ENCODE results near the gene ELMO2. TPM values are rescaled to one million over a fixed set of nuclear protein-coding genes. Genes with fewer than 3 reads are reported as not detected.

ELMO2 gene
- total RNA-seq, 1 donor from 2014 or later: 50.2 TPM

GRCh38 chr20:46333161-46333991 lies 73.0 kb downstream of the ELMO2 start:
- DNase-seq (ENCODE audit: low read depth): no peak
- H3K4me3 ChIP-seq (ENCODE audit: low read depth, low read length): no peak overlapping the region
- no peaks in the 10 kb centered on the region for H3K36me3 ChIP-seq (ENCODE audit: control insufficient read depth, insufficient read depth, low read length)
- TF ChIP-seq, protein P1, sequence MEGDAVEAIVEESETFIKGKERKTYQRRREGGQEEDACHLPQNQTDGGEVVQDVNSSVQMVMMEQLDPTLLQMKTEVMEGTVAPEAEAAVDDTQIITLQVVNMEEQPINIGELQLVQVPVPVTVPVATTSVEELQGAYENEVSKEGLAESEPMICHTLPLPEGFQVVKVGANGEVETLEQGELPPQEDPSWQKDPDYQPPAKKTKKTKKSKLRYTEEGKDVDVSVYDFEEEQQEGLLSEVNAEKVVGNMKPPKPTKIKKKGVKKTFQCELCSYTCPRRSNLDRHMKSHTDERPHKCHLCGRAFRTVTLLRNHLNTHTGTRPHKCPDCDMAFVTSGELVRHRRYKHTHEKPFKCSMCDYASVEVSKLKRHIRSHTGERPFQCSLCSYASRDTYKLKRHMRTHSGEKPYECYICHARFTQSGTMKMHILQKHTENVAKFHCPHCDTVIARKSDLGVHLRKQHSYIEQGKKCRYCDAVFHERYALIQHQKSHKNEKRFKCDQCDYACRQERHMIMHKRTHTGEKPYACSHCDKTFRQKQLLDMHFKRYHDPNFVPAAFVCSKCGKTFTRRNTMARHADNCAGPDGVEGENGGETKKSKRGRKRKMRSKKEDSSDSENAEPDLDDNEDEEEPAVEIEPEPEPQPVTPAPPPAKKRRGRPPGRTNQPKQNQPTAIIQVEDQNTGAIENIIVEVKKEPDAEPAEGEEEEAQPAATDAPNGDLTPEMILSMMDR (IDR thresholded peaks at IDR 0.05; ENCODE audit: insufficient read depth, low read length, poor library complexity, severe bottlenecking): no peak
- peaks cover 66% of the 10 kb centered on the region for H3K27me3 ChIP-seq (ENCODE audit: control insufficient read depth, insufficient read depth, low read length)

DNA sequence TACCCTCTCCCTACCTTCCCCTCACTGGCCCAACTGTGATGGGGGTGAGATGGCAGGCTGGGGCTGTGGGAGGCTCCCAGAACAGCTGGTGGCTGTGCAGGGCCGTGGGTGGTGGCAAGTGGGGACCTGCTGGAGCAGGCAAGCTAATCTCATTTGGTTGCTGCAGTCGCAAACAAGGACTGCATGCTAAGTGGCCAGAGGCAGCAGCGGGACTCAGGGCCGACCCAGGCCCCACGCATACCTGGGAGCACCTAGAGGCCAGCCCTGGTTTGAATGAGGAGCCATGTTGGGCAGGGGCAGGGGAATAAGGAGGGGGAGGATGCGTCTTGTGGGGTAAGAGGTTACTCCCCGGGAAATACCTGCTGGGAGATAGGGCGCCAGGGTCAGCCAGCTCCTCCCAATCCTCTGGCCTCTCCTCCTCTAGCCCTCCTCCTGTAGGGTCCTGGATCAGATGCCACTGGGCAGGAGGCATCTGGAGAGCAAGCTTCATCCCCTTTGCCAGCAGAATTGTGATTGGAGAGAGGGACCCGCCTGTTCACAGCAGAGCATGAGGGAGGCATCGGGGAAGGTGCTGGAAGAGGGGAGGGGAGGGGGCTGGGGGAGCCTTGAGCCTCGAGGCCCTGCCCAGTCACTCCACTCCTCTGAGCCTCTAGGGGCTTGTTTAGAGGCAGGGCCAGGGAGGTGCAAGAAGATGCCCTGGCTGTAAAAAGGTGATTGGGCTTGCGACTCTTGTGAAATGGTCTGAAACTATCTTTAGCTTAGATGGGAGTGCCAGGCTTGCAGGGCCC lies 73.8 kb downstream of the ELMO2 start:
- Histone ChIP-seq H3K4me3 (ENCODE audit: low read depth, low read length) (no peak overlapping the region), H3K27me3 (ENCODE audit: control insufficient read depth, insufficient read depth, low read length) (peaks cover 64% of the 10 kb centered on the region), H3K36me3 (ENCODE audit: control insufficient read depth, insufficient read depth, low read length) (no peaks in the 10 kb centered on the region)
- TF ChIP-seq, protein P1 (IDR thresholded peaks at IDR 0.05; ENCODE audit: insufficient read depth, low read length, poor library complexity, severe bottlenecking): no peak
- DNase-seq (ENCODE audit: low read depth): no peak

- H3K36me3 ChIP-seq (ENCODE audit: control insufficient read depth, insufficient read depth, low read length): no peaks in the 10 kb centered on the region
- TF ChIP-seq, protein P1 (IDR thresholded peaks at IDR 0.05; ENCODE audit: insufficient read depth, low read length, poor library complexity, severe bottlenecking): no peak
- DNase-seq (ENCODE audit: low read depth): no peak
- peaks cover 62% of the 10 kb centered on the region for H3K27me3 ChIP-seq (ENCODE audit: control insufficient read depth, insufficient read depth, low read length)
- no peak overlapping the region for H3K4me3 ChIP-seq (ENCODE audit: low read depth, low read length)
These were observed 74.6 kb downstream of the ELMO2 start for GRCh38 chr20:46331611-46332361.

GRCh38 chr20:46330831-46331371 lies 75.5 kb downstream of the ELMO2 start:
- Histone ChIP-seq H3K36me3 (ENCODE audit: control insufficient read depth, insufficient read depth, low read length) (no peaks in the 10 kb centered on the region), H3K4me3 (ENCODE audit: low read depth, low read length) (no peak overlapping the region), H3K27me3 (ENCODE audit: control insufficient read depth, insufficient read depth, low read length) (peaks cover 66% of the 10 kb centered on the region)
- TF ChIP-seq, protein P1 (IDR thresholded peaks at IDR 0.05; ENCODE audit: insufficient read depth, low read length, poor library complexity, severe bottlenecking): no peak
- DNase-seq (ENCODE audit: low read depth): no peak

DNA sequence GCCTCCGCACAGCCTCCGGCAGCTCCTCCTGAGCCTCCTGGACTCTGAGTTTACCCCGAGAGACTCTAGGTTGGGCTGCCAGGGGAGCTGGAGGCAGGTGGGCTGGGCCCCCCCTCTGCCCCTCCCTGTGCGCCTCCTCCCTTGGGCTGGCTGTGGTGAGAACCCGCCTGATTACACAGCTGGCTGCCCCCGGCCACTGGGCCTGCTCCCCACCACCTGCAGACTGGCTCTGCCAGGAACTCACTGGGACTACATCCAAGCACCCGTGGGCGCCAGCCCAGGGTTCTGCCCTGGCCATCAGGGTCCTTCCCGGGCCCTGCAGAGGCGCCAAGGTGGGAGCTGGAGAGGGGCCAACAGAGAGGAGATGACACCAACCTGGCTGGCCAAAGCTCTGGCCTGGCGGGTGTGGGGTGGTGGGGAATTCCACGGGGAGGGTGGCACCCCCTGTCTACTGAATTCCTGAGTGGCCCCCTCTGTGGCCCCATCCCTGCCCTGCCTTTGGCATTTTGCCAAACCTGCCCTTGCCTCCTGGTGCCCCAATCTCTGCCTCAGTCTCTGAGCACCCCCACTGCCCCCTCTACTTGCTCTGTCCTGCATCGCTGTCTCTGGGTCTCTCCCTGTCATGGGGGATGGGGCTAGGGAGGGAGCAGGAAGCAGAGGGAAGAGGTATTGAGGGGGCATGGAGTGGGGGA lies 76.2 kb downstream of the ELMO2 start:
- DNase-seq (ENCODE audit: low read depth): no peak
- H3K27me3 ChIP-seq (ENCODE audit: control insufficient read depth, insufficient read depth, low read length): peaks cover 68% of the 10 kb centered on the region
- TF ChIP-seq, protein P1 (IDR thresholded peaks at IDR 0.05; ENCODE audit: insufficient read depth, low read length, poor library complexity, severe bottlenecking): no peak
- H3K36me3 ChIP-seq (ENCODE audit: control insufficient read depth, insufficient read depth, low read length): no peaks in the 10 kb centered on the region
- H3K4me3 ChIP-seq (ENCODE audit: low read depth, low read length): no peak overlapping the region

All from kidney epithelial cell (primary cell).